DMS153 treated with DMSO at 0.1 percent for 48 hours (cell line): ENCODE data around the gene LRRC61.

Experiments used
- DNase-seq: peaks from one replicate; lab custom pipeline; 2025; ENCODE audit not compliant: unreplicated experiment; lab: John Stamatoyannopoulos, UW

Gene LRRC61

DNA sequence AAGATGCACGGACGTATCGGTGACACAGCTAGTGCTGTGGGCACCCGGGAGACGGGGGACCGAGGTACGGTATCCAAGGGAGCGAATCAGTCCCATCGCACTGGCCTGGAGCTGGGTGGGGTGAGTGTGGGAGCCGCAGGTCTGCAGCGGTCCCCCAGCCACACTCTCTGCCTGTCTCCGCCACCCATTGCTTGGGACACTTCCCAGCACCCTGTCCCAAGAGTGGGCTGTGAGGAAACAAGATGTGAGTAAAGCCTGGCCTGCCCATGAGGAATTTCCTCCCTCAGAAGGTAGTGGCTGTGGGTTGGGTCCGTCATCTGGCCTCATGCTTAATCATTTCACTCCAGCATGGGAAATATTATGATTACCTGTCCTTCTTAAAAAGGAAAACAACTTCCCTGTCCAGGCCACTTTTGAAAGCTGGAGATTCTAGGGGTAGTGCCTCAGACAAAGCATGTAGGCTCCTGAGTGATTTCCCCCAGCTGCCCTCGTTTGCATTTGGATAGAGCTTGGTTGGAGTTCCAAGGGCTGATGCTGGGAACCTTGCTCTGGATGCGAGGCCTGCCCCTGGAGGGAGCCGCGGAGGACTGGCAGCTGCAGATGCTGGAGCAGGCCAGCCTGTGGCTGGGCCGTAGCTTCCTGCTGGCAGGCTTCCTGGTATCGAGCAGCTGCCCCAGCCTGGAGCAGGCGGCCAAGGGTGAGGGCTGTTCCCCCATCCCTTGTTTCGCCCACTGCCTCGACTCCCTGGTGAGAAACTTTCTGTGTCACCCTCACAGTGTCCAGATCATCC, 6.4 kb downstream of the LRRC61 start:
- DNase-seq: no peak

GRCh38 chr7:150330211-150330885, 7.2 kb downstream of the LRRC61 start:
- no peak for DNase-seq

DNA sequence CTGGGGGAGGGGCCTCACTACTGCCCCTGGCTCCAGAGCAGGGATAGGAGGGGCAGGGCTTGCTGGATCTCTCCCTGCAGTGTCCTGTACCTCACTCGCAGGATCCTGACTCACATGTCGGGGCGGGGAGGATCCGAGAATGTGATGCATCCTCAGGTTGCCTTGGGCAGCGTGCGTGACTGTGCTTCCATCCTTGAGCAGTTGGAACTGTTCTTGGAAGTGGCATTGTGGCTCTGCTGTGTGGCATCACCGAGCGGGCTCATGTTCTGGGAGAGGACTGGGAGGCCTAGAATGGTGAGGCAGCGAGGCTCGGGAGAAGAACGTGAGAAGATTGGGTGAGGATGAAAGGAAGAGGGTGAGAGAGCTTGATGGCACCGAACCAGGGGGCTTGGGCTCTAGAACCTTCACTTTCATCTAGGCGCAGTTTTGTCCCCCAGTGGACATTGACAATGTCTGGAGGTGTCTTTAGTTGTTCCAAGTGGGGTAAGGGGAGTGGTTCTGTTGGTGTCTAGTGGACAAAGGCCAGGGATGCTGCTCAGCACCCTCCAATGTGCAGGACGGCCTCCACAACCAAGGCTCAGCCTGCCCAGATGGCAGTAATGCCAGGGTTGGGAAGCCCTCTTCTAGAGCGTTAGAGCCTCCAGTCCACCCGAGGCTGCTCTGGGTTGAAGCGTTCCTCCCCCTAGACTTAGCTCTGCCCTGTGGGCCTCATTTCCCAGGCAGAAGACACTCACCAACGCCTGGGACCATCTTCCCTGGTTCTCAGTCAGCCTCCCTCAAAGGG, 9.9 kb downstream of the LRRC61 start:
- no peak for DNase-seq

DNA sequence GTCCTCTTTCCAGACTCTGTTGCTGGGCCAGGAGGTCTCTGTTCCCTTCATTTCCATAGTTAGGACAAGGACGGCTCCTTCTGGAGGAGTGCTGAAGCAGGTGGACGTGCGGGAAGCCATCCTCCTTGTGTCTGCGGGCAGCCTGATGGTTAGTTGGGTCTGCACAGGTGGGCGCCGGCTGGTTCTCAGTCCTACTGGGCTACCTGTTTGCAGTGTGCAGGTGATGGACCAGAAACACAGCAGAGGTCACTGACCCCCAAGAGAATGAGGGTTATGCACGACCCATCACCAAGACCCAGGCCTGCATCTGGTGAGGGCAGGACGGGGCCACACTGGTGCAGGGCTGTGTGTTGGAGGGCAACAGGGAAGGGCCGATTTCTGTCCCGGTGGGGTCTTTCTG, 10.5 kb downstream of the LRRC61 start:
- DNase-seq: no peak

- DNase-seq: no peak
These were observed 11.0 kb downstream of the LRRC61 start for GRCh38 chr7:150334108-150334507.

GRCh38 chr7:150335108-150335773, 12.1 kb downstream of the LRRC61 start:
- no peak for DNase-seq

- DNase-seq: no peak
These were observed 12.6 kb downstream of the LRRC61 start for GRCh38 chr7:150335774-150336112.

DNA sequence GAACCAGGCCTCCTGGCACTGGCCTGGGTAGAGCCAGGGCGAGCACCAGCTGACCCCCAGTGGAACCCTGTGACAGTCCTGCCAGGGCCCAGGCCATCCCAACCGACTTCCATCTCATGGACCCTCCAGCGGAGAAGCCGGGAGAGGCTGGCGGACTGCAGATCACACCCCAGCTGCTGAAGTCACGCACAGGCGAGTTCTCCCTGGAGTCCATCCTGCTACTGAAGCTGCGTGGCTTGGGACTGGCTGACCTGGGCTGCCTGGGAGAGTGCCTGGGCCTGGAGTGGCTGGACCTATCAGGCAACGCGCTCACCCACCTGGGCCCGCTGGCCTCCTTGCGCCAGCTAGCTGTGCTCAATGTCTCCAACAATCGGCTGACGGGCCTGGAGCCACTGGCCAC, 13.6 kb downstream of the LRRC61 start:
- DNase-seq: no peak

DNA sequence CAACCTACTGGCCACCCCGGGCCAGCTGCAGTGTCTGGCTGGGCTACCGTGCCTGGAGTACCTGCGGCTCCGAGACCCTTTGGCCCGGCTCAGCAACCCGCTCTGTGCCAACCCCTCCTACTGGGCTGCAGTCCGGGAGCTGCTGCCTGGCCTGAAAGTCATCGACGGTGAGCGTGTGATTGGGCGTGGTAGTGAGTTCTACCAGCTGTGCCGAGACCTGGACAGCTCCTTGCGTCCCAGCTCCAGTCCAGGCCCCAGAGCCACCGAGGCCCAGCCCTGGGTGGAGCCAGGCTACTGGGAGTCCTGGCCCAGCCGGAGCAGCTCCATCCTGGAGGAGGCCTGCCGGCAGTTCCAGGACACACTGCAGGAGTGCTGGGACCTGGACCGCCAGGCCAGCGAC, 14.0 kb downstream of the LRRC61 start:
- no peak for DNase-seq

DNA sequence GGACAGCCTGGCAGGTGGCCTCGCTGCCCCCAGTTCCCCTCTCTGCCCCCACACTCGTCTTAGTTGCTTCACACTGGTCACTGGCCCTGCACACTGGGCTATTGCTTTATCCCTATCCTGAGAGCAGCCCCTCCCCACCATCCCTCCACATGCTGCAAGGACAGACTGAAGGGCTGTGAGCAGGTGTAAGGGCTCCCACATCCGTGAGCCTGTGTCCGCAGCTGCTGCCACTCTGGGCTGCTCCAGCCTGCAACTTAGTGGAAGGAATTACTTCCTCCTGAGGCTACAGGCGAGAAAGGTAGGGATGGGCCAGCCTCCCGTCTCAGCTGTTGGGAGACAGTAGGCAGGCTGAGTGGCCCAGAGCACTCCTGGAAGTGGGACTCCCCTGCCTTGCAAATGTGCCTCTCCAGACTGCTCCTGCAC, 14.5 kb downstream of the LRRC61 start:
- no peak for DNase-seq

DNA sequence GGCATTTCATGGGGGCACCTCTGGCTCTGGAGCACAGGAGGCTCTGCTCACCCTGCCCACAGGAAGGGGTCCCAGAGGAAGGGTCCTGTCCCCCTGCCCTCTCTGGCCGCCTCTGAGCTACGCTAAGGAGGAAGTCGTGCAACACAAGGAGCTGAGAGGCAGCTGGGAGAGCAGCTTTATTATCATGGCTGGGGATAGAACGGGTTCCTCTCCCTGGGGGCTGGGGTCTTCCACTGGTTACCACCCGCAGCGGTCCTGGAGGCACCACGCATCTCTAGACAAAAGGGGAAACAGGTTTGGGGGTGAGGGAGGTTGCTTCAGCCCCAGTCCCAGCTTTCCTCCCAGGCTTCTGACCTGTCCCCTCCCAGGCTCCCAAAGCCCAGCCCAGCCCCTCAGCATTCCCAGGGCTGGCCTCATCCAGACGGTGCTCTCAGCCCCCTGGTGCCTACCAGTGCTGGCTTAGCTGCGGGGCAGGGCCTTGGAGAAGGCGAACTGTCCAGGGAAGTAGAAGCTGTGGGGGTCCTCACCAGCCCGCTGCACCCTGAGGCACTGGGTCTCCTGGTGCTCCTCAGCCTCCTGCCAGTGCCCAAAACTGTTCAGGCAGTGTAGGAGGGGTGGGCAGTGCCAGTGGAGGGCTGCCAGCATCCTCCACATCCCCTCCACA, 15.1 kb downstream of the LRRC61 start:
- DNase-seq: no peak

GRCh38 chr7:150339409-150339809, 16.3 kb downstream of the LRRC61 start:
- no peak for DNase-seq

DNA sequence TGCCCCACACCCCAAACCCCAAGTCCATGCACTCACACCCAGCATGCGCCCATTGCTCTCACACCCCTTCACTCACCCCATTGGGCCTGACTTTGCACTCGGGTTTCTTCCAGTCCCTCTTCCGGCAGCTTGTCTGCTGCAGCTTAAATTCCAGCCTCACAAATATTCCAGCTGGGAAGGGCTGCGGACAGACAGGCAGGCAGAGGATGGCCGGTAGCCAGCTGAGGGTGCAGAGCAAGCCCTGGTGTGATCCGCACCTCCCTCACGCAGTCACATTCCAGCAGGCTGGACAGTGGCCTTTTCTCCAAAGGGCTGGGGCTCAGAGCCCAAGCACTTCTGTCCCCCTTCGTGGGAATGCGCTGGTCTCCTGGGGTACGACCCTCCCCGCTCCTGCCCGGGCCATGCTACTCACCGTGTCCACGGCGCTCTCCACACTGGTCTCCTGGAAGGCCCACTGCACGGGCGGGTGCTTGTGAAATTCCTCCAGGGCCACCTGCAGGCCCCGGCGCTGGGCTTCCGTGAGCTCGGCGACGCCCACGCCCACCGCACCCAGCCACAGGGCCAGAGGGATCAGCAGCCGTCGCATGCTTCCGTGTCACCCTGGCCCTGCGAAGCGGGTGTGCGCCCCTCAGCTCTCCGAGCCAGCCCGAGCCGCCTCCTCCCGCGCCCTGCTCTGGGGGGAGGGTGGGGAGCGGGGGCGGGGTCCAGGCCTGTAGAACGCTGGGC, 17.0 kb downstream of the LRRC61 start:
- DNase-seq: no peak

DNA sequence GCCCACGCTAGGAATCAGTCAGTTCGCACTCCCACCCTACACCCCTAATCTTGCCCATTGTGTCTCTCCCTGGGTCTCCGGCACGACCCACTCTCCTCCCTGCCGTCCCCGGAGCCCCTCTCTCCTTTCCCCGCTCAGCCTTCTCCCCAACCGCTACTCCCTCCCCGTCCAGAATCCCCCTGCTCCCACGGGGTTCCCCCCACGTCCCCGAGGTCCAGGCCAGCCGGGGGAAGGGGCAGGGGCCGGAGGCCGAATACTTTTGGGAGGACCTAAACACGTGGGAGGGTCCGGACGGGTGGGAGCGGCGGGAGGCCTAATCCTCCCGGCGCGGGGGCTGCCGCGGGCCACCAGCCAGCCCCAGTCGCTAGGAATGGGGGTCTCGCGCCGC, 17.7 kb downstream of the LRRC61 start:
- no peak for DNase-seq

DNA sequence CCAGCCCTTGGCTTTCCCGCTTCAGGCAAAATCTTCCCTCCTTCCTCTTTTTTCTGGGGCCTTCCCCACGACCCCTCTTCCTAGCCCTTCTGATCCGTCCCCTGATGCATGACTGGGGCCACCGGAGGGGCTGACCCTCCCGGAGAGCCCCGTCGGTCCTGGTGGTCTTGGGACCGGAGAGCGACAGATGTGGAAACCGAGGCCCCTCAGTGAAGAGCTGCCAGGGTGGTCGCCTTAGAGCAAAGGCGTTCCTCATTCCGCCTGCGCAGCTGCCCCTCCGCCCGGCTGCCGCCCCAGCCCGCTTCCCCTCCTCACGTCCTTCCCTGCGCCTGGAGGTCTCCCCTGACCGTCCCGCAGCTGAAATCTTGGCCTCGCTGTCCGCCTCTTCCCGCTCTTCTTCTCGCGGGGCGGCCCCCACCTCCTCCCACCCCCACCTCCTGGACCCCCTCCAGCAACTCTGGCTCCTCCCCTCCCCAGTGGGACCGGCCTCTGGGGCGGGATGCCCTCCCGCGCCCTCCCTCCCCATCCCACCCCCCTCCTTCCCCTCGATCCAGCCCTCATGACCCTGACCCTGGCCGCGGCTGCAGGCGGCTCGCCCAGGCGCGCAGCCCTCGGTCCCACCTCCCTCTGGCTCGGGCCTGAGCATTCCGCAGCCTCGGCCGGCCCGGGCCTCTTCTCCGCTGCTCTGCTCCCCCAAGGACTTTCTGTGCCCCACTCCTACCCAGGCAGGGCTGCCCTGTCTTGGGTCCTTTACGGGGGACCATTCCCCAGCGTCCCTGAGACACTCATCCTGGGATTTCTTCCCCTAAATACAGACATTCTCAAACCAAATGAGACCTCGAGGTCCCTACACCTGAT, 18.3 kb downstream of the LRRC61 start, which contains the start of gene RARRES2:
TSS of gene RARRES2 (minus strand) at position 367 of the 858 bp plus-strand sequence. CDS start 1,020 bp downstream, outside the sequence.
- DNase-seq: no peak

GRCh38 chr7:150342121-150342408, 18.9 kb downstream of the LRRC61 start:
- DNase-seq: no peak

DNA sequence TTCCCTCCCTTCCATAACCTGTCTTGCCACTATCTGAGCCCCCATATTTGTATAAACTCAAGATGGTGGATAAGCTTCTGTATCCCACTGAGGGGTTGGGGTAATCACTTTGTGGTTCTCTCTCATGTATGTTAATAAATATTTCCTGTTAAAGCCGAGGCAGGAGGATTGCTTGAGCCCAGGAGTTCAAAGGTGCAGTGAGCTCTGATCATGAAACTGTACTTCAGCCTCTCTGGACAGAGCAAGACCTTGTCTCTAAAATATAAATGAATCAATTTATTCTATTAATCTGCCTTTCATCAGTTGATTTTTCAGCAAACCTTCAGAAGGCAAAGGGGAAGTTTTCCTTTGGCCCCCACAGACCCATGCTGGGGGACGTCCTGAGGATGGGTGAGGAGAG, 20.1 kb downstream of the LRRC61 start:
- no peak for DNase-seq

GRCh38 chr7:150344299-150344698, 21.1 kb downstream of the LRRC61 start:
- DNase-seq: no peak

DNA sequence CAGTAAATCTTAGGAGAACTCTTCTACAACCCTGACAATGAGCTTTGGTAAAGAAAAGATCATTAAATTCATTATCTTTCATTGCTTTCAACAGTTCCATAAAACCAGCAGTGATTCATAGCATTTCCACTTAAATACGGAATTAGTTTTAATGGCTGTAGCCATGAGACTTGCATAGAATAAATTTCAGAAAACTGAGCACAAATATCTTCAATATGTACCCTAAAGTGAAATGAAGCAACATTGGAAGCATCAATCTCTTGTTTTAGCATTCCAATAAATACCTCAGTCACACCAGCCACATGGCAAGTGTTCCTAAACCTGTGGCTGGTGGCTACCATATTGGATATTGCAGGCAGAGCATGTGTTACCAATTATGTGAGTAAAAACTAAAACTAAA, 21.9 kb downstream of the LRRC61 start:
- no peak for DNase-seq
